22Rv1 (cell line): ENCODE measurements around the gene SIX5.

Experiments used
- ZFX ChIP-seq: fragments of 450-650 bp; IDR thresholded peaks from 2 replicates; pipeline ENCODE4 v1.6.1; 2017; ENCODE audit warnings: antibody characterized with exemption, borderline replicate concordance
- TF ChIP-seq, protein P1 (sequence below): fragments of 450-650 bp; IDR thresholded peaks from 2 replicates; pipeline ENCODE4 v1.5.1; 2017; ENCODE audit warnings: mild to moderate bottlenecking

DNA sequence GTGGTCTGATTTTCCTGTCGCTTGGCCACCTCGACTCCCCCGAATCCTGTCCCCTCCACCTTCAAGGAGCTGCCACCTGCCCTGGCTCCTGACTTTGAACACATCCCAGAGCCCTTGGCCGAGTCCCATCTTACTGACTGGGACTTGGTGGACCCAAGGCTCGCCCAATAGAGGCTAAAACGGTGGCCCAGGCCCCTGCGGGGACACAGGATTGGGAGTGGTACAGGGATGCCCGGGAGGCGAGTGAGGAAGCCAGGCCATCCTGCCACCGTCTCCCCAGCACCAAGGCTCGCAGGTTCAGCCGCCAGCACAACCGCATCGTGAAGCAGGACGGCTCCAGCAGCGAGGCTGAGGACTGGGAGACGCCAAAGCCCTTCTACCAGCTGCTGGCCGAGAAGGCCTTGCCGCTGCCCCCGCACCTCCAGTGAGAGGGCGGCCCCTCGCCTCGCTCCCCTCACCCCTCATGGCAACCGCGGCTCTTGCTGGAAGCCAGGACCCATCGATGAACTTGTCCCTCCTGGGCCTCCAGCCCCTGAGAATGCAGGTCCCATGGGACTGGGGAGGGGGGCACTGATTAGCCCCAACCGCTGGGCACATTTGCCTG lies 5.3 kb downstream of the SIX5 start:
- TF ChIP-seq, protein P1, sequence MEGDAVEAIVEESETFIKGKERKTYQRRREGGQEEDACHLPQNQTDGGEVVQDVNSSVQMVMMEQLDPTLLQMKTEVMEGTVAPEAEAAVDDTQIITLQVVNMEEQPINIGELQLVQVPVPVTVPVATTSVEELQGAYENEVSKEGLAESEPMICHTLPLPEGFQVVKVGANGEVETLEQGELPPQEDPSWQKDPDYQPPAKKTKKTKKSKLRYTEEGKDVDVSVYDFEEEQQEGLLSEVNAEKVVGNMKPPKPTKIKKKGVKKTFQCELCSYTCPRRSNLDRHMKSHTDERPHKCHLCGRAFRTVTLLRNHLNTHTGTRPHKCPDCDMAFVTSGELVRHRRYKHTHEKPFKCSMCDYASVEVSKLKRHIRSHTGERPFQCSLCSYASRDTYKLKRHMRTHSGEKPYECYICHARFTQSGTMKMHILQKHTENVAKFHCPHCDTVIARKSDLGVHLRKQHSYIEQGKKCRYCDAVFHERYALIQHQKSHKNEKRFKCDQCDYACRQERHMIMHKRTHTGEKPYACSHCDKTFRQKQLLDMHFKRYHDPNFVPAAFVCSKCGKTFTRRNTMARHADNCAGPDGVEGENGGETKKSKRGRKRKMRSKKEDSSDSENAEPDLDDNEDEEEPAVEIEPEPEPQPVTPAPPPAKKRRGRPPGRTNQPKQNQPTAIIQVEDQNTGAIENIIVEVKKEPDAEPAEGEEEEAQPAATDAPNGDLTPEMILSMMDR: no peak
- no peak for TF ChIP-seq ZFX
